B cell (primary cell): ENCODE results near the gene TENM4.

Experiments
- CTCF ChIP-seq: fragments of 200-600 bp; IDR thresholded peaks from one replicate; pipeline ENCODE4 v1.8.0; 2022; ENCODE audit warnings: antibody characterized with exemption, mild to moderate bottlenecking
- EZH2 ChIP-seq: IDR thresholded peaks from 2 replicates; pipeline ENCODE4 v1.6.1; 2012; ENCODE audit warnings: borderline replicate concordance, low read depth, mild to moderate bottlenecking, moderate library complexity, low read length; ENCODE audit not compliant: insufficient read depth, poor library complexity, severe bottlenecking

GRCh38 chr11:79414644-79415317, 26.0 kb downstream of the TENM4 start:
- TF ChIP-seq EZH2 (no peak), CTCF (no peak)
